HG02588 (cell line): ENCODE data around the gene DLG4.
"Not testable (repeated sequence)": the region's sequence is repeated elsewhere in the genome, so short reads cannot be mapped to it uniquely, and the experiment has no call there.

ENCODE experiments used
- ATAC-seq: cut with Tn5 transposase; IDR thresholded peaks from one replicate; pipeline ENCODE4 v1.9.1; 2021; ENCODE audit warnings: mild to moderate bottlenecking, moderate library complexity; ENCODE audit not compliant: unreplicated experiment

Gene DLG4

GRCh38 chr17:7249830-7250229, 30.2 kb upstream of the DLG4 start:
- no peak for ATAC-seq

GRCh38 chr17:7249214-7249613, 29.6 kb upstream of the DLG4 start:
- no peak for ATAC-seq

GRCh38 chr17:7248796-7249195, 29.2 kb upstream of the DLG4 start:
- no peak for ATAC-seq

DNA sequence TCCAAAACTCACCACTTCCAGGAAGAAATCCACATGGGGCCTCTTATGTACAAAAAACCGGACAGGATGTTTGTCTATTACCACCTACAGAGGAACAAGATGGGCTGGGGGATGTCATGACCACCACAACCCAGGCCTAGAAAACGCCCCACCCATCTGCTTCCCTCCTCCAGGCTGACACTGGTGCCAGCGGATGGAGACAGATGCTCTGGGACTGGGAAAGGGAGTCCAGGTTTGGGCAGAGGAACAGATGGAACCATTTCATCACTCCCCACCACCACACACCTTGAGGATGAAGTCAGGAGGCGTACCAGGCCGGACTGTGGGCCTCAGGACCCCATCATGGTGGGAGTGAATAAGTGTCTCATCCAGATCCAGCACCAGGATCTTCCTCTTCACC, 27.1 kb upstream of the DLG4 start:
- no peak for ATAC-seq

GRCh38 chr17:7243838-7244237, 24.2 kb upstream of the DLG4 start:
- not testable (repeated sequence) for ATAC-seq

- no peak for ATAC-seq
These were observed 23.8 kb upstream of the DLG4 start for GRCh38 chr17:7243453-7243729.

GRCh38 chr17:7242717-7243452, 23.2 kb upstream of the DLG4 start:
- peak; percentile 37 for ATAC-seq

- ATAC-seq, result peak; percentile 33
These were observed 22.4 kb upstream of the DLG4 start, which contains the start of gene GABARAP for GRCh38 chr17:7241783-7242716. Gene GABARAP, minus strand, starts transcription at chr17:7242449. Its CDS starts 119 bp downstream, at chr17:7242330.

GRCh38 chr17:7241090-7241733, 21.6 kb upstream of the DLG4 start:
- ATAC-seq, result no peak

- no peak for ATAC-seq
These were observed 20.7 kb upstream of the DLG4 start for GRCh38 chr17:7240375-7240774.

- ATAC-seq, result peak; percentile 42
These were observed 19.7 kb upstream of the DLG4 start, which contains the start of gene PHF23 for GRCh38 chr17:7239091-7240027. Gene PHF23, minus strand, starts transcription at chr17:7239457. Its CDS starts 178 bp downstream, at chr17:7239279.

- ATAC-seq, result no peak
These were observed 18.9 kb upstream of the DLG4 start for GRCh38 chr17:7238420-7239090.

- no peak for ATAC-seq
These were observed 18.3 kb upstream of the DLG4 start for GRCh38 chr17:7237761-7238419.

GRCh38 chr17:7237266-7237760, 17.7 kb upstream of the DLG4 start:
- ATAC-seq, result no peak

GRCh38 chr17:7236808-7237207, 17.2 kb upstream of the DLG4 start:
- ATAC-seq, result no peak

- ATAC-seq, result no peak
These were observed 16.3 kb upstream of the DLG4 start for GRCh38 chr17:7235693-7236665.

- peak; percentile 51 for ATAC-seq
These were observed 14.7 kb upstream of the DLG4 start, which contains the start of gene DVL2 for GRCh38 chr17:7234083-7234951. Gene DVL2, minus strand, starts transcription at chr17:7234517. Its CDS starts 255 bp downstream, at chr17:7234262.
